HG03558 (cell line): ENCODE measurements around the gene MPV17.
"Not testable (repeated sequence)": the region's sequence is repeated elsewhere in the genome, so short reads cannot be mapped to it uniquely, and the experiment has no call there.

ENCODE experiments used
- ATAC-seq: cut with Tn5 transposase; IDR thresholded peaks from one replicate; pipeline ENCODE4 v1.9.1; 2021; ENCODE audit warnings: moderate number of reproducible peaks; ENCODE audit not compliant: unreplicated experiment; ENCODE audit errors: extremely low read depth

MPV17 gene

GRCh38 chr2:27323596-27324285, 844 bp upstream of the MPV17 start:
- no peak for ATAC-seq

- ATAC-seq: no peak
These were observed 564 bp downstream of the MPV17 start for GRCh38 chr2:27322301-27322765.

DNA sequence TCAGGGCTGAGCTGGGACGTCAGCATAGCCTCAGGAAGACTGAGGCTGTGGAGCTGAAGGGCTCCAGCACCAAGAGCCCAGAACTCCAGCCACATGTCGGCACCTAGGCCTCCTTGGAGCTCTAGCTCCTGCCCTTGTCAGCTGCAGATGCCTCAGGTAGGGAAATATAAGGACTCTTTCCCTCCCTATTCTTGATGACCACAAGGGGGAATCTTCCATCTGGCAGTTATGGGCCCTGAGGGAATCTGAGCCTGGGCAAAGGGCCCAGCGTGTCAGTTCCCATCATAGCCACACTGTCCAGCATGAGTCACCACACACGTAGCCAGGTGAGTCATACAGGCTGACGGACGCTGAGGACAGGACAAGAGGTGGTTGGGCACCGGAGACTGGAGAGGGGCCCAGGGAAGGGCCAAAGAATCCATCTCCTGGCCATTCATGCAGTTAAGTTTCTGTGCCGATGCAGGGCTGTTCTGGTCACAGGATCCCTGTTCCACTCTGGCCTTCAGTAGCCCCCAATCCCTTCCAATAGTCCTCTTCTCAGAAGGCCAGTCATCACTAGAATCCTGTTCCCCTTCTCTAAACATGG, 1.8 kb downstream of the MPV17 start:
- ATAC-seq: no peak

DNA sequence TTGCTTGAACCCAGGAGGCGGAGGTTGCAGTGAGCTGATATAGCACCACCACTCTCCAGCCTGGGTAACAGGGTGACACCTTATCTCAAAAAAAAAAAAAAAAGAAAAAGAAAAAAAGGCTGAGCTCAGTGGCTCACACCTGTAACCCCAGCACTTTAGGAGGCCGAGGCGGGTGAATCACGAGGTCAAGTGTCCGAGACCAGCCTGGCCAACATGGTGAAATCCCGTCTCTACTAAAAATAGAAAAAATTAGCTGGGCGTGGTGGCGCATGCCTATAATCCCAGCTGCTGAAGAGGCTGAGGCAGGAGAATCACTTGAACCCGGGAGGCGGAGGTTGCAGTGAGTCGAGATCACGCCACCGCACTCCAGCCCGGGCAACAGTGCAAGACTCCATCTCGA, 3.1 kb downstream of the MPV17 start:
- ATAC-seq: not testable (repeated sequence)

GRCh38 chr2:27316655-27317412, 6.1 kb downstream of the MPV17 start:
- ATAC-seq: no peak

DNA sequence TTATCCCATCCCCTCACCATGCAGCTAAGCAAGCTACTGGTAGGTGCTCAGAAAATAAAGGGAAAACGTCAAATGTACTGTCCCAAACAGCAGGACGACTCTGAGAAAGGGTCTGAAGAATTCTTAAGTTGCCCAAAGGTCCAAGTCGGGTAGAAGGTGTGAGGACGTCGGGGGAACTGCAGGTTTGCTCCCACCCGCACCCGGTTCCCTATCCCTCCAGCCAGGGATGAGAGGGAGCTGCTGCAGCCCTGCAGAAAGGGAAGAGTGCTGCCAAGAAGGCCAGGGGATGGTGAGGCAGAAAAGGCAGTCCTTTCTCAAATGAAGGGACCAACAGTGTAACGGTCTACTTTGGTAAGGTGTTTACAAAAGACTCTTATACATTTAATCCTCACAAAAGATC, 7.8 kb downstream of the MPV17 start:
- no peak for ATAC-seq

GRCh38 chr2:27314709-27315108, 8.2 kb downstream of the MPV17 start:
- ATAC-seq: no peak

DNA sequence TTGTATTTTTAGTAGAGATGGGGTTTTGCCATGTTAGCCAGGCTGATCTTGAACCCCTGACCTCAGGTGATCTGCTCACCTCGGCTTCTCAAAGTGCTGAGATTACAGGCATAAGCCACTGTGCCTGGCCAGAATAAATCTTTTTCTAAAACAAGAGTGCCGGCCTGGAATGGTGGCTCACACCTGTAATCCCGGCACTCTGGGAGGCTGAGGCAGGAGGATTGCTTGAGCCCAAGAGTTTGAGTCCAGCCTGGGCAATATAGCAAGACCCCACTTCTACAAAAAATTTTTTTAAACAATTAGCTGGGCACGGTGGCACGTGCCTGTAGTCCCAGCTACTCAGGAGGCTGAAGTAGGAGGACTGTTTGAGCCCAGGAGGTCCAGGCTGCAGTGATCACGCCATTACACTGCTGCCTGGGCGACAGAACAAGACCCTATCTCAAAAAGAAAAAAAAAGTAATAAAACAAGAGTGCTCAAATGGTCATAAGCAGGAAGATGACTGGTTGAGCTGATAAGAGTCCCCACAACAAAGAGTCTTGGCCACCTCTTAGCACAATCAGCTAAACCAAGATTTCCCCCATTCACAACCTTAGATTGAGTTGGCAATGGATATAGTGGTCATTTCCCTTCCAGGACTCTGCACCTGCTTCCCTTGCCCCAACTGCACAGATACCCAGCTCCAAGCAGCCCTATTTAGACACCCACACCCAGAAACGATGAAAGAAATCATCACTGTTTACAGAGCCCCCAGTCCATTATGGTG, 8.8 kb downstream of the MPV17 start:
- no peak for ATAC-seq

GRCh38 chr2:27312152-27312551, 10.7 kb downstream of the MPV17 start:
- no peak for ATAC-seq

DNA sequence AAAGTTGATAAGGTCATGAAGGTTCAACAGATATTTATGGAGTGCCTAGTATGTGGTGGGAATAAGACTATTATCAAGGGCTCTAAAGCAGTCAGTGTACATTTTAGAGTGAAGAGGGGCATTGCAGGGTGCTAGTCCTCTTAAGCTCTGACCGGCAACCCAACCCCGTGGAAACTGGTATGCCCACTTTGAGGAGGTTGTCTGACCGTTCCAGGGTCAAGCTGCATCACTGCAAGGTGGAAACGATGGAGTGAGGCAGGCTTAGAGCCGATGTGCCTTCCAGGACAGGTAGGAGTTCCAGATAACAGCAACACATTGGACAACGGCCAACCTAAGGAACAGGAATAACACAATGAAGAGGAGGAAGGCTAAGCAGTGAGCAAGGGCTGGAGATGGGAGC, 13.2 kb downstream of the MPV17 start:
- ATAC-seq: no peak

- no peak for ATAC-seq
These were observed 14.5 kb downstream of the MPV17 start, which contains the start of gene UCN for GRCh38 chr2:27308359-27308881. Gene UCN (minus strand): TSS chr2:27308445. CDS start chr2:27307895, 550 bp downstream.

- no peak for ATAC-seq
These were observed 15.1 kb downstream of the MPV17 start for GRCh38 chr2:27307545-27308358.

DNA sequence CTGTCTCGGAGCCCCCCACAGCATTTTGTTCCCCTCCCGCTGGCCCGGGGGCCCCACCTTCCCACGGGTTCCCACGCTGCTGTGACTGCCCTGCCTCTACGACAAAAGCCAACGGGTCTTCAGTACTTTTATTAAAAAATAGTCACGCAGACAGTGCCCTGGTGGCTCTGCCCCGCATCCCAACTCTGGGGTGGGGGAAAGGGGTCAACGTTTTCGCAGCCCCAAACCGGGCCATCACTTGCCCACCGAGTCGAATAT, 15.7 kb downstream of the MPV17 start:
- ATAC-seq: no peak

DNA sequence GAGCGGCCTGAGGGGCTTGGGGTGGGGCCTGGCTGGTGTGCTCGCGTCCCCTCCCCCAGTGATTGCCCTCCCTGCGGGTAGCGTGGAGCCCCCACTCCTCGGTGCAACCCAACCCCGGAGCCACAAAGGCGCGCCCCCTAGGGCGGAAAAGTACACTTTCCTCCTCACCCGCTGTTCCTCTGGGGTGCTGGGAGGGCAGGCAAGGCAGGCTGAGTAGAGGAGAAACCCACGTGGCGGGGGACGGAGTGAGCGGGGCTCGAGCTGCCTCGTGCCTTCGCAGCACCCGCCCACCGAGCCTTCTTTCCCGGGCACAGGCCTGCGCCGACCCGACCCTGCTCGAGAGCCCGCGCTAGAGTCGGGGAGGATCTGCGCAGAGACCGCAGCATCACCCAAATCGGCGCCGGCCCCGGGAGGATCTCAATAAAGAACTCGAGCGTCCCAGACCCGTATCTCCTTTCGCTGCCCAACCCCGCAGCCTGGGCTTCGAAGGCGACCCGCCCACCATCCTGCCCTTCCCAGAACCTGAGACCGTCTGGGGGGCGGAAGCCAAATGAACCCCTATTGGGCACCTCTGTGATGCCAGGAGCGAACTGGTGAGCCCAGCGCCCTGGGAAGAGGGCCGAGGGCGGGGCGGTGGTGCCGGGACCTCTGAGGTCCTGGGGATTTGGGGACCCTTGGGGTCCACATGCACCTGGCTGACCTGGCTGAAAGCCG, 16.2 kb downstream of the MPV17 start:
- no peak for ATAC-seq

GRCh38 chr2:27306136-27306535, 16.8 kb downstream of the MPV17 start:
- no peak for ATAC-seq

DNA sequence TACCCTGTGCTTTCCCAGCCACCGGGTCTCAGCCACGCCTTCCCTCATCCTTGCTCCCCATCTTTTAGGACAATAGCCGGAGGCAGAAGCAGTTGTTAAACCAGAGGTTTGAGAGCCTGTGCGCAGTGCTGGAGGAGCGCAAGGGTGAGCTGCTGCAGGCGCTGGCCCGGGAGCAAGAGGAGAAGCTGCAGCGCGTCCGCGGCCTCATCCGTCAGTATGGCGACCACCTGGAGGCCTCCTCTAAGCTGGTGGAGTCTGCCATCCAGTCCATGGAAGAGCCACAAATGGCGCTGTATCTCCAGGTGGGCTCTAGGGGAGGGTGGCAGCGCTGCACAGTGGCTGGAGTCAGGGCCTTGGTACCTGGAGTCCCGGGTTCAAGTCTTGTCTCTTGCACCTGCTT, 17.4 kb downstream of the MPV17 start:
- ATAC-seq: no peak

DNA sequence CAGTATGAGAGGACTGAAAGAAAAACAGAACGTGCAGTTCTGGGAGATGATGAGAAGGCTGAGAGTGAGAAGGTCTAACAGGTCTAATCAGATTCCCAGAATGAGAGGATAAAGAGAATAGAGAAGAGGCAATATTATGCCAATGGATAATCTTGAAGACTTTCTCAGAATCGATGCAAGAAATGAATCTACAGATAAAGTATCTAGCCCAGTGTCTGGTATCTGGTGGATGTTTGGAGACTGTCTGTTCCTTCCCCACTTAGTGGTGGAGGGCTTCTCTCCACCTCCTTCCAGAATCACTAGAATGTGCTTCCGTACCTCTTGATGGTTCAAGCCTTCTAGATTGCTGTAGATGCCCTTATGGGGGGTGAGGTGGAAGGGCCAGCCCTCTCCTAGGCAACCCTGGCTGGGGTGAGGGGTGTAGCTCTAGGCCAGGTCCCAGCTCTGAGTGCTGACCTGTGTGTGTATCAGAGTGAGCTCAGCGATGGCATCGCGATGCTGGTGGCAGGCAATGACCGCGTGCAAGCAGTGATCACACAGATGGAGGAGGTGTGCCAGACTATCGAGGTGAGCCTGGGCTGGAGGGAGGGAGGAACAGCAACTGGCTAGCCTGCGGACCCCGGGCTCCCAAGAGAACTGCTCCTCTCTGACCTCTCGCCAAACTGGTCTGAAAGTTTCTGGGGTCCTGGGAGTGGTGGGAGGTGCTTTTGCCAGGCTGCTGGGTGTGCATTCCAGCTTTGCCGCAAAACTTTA, 18.2 kb downstream of the MPV17 start:
- no peak for ATAC-seq
